ENCODE data around the gene LRMDA.

LRMDA gene

DNA sequence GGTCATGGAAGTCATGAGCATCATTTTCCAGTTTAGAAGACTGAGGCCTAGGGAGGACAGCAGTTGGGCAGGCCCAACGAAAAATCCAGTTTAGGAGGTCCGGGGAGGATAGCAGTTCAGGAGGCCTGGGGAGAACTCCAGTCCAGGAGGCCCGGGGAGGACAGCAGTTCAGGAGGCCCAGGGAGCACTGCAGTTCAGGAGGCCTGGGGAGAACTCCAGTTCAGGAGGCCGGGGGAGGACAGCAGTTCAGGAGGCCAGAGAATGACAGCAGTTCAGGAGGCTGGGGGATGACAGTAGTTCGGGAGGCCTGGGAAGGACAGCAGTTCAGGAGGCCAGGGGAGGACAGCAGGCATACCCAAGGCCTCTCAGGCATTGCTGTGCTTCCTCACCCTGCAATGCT, 453.4 kb downstream of the LRMDA start:
- Histone ChIP-seq H3K9me2 (replicated peaks; ENCODE audit: low read depth, low read length) (no peaks in the 10 kb centered on the region), H3F3A (ENCODE audit: low read depth) (no peaks in the 10 kb centered on the region)

DNA sequence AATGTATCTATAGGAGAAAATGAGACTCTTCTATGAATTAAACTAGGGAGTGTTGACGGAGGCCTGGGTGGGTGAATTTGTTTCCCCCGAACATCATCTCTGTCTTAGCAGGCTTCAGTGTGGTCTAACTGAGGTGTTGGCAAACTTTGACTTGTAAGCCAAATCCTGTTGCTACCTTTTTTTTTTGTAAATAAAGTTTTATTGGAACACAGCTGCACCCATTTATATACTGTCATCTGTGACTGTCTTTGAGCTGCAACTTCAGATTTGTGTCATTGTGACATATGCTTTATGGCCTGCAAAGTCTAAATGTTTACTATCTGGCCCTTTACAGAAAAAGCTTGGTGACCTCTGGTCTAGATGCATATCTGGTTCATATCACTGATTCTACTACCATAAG, 455.9 kb downstream of the LRMDA start:
- TF ChIP-seq, protein P1, sequence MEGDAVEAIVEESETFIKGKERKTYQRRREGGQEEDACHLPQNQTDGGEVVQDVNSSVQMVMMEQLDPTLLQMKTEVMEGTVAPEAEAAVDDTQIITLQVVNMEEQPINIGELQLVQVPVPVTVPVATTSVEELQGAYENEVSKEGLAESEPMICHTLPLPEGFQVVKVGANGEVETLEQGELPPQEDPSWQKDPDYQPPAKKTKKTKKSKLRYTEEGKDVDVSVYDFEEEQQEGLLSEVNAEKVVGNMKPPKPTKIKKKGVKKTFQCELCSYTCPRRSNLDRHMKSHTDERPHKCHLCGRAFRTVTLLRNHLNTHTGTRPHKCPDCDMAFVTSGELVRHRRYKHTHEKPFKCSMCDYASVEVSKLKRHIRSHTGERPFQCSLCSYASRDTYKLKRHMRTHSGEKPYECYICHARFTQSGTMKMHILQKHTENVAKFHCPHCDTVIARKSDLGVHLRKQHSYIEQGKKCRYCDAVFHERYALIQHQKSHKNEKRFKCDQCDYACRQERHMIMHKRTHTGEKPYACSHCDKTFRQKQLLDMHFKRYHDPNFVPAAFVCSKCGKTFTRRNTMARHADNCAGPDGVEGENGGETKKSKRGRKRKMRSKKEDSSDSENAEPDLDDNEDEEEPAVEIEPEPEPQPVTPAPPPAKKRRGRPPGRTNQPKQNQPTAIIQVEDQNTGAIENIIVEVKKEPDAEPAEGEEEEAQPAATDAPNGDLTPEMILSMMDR (conservative IDR thresholded peaks at IDR 0.05; ENCODE audit: low read length): no peak
- TF ChIP-seq EZH2phosphoT487 (IDR thresholded peaks at IDR 0.05; ENCODE audit: borderline replicate concordance): no peak
- Histone ChIP-seq H3K9ac (ENCODE audit: low read depth, low read length, poor library complexity, severe bottlenecking) (no peak overlapping the region), H3K4me1 (ENCODE audit: insufficient read depth, low read length, poor library complexity, severe bottlenecking) (peaks cover 21% of the 10 kb centered on the region), H3K79me2 (ENCODE audit: insufficient read depth, low read length) (no peaks in the 10 kb centered on the region), H4K20me1 (ENCODE audit: insufficient read depth, low read length, poor library complexity, severe bottlenecking) (no peaks in the 10 kb centered on the region), H3K9me2 (replicated peaks; ENCODE audit: low read depth, low read length) (no peaks in the 10 kb centered on the region), H3K4me2 (ENCODE audit: low read depth, low read length, poor library complexity, severe bottlenecking) (no peak overlapping the region), H3K27me3 (ENCODE audit: insufficient read depth, low read length, poor library complexity, severe bottlenecking) (no peaks in the 10 kb centered on the region), H3K9me3 (ENCODE audit: insufficient read depth, low read depth, low read length) (no peaks in the 10 kb centered on the region), H2AFZ (ENCODE audit: low read length) (no peak overlapping the region), H3F3A (ENCODE audit: low read depth) (no peaks in the 10 kb centered on the region), H3K36me3 (ENCODE audit: insufficient read depth, low read length) (no peaks in the 10 kb centered on the region), H3K4me3 (ENCODE audit: low read length, poor library complexity, severe bottlenecking) (no peak overlapping the region)

More for the DNA sequence above, 453.4 kb downstream of the LRMDA start:
- Histone ChIP-seq H3K27me3 (ENCODE audit: insufficient read depth, low read length, poor library complexity, severe bottlenecking) (no peaks in the 10 kb centered on the region), H3K79me2 (ENCODE audit: insufficient read depth, low read length) (no peaks in the 10 kb centered on the region), H3K9me3 (ENCODE audit: insufficient read depth, low read depth, low read length) (no peaks in the 10 kb centered on the region), H3K4me2 (ENCODE audit: low read depth, low read length, poor library complexity, severe bottlenecking) (peak overlapping the region; percentile 27), H2AFZ (ENCODE audit: low read length) (peak overlapping the region; percentile 79), H3K4me3 (ENCODE audit: low read length, poor library complexity, severe bottlenecking) (no peak overlapping the region), H3K9ac (ENCODE audit: low read depth, low read length, poor library complexity, severe bottlenecking) (peak overlapping the region; percentile 30), H3K4me1 (ENCODE audit: insufficient read depth, low read length, poor library complexity, severe bottlenecking) (peaks cover 21% of the 10 kb centered on the region), H4K20me1 (ENCODE audit: insufficient read depth, low read length, poor library complexity, severe bottlenecking) (no peaks in the 10 kb centered on the region), H3K36me3 (ENCODE audit: insufficient read depth, low read length) (no peaks in the 10 kb centered on the region)
- TF ChIP-seq, protein P1 (conservative IDR thresholded peaks at IDR 0.05; ENCODE audit: low read length): no peak
- TF ChIP-seq EZH2phosphoT487 (IDR thresholded peaks at IDR 0.05; ENCODE audit: borderline replicate concordance): no peak

DNA sequence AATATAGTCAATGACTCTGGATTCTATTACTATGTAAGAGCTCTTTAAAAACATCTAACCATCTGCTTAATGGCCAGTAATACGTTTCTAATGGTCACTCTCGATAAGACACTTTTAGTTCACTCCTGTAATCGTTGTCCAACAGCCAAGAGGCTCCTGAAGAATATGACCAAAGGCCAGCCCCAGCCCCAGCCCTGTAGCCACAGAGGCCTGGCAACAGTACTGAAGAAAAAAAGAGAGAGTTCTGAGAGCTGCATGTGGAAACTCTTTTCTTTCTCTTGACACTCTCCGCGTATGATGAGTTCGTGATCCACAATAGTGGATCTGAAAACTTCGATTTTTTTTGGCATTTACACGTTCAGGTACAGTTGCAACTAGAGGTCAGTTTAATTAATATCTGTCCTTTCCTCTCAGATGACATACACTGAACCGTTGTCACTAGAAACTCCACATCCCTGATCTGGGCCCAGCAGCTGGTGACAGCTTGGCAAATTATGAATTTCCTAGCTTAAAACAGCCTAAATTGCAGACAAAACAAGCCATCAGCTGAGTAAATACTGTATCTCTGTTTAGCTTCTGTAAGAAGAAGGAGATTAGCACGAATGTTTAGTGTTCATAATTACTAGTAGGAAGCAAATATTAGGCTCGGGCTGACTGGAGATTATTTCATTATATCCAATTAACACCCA, 456.7 kb downstream of the LRMDA start:
- no peak overlapping the region for H2AFZ ChIP-seq (ENCODE audit: low read length)
- no peak for TF ChIP-seq EZH2phosphoT487 (IDR thresholded peaks at IDR 0.05; ENCODE audit: borderline replicate concordance)
- TF ChIP-seq, protein P1 (conservative IDR thresholded peaks at IDR 0.05; ENCODE audit: low read length): no peak
- H3K4me3 ChIP-seq (ENCODE audit: low read length, poor library complexity, severe bottlenecking): no peak overlapping the region
- no peaks in the 10 kb centered on the region for H3K27me3 ChIP-seq (ENCODE audit: insufficient read depth, low read length, poor library complexity, severe bottlenecking)
- H3K4me2 ChIP-seq (ENCODE audit: low read depth, low read length, poor library complexity, severe bottlenecking): no peak overlapping the region
- H3F3A ChIP-seq (ENCODE audit: low read depth): no peaks in the 10 kb centered on the region
- no peaks in the 10 kb centered on the region for H4K20me1 ChIP-seq (ENCODE audit: insufficient read depth, low read length, poor library complexity, severe bottlenecking)
- no peaks in the 10 kb centered on the region for H3K36me3 ChIP-seq (ENCODE audit: insufficient read depth, low read length)
- H3K9me2 ChIP-seq (replicated peaks; ENCODE audit: low read depth, low read length): no peaks in the 10 kb centered on the region
- H3K4me1 ChIP-seq (ENCODE audit: insufficient read depth, low read length, poor library complexity, severe bottlenecking): peaks cover 18% of the 10 kb centered on the region
- H3K79me2 ChIP-seq (ENCODE audit: insufficient read depth, low read length): no peaks in the 10 kb centered on the region
- no peak overlapping the region for H3K9ac ChIP-seq (ENCODE audit: low read depth, low read length, poor library complexity, severe bottlenecking)
- no peaks in the 10 kb centered on the region for H3K9me3 ChIP-seq (ENCODE audit: insufficient read depth, low read depth, low read length)

Data from Loucy (cell line).